GM23338 (cell line): ENCODE results near the gene GNAO1. TPM values are rescaled to one million over a fixed set of nuclear protein-coding genes. Genes with fewer than 3 reads are reported as not detected.

Source experiments
- ATAC-seq: fragments of 200-7000 bp; cut with Tn5 transposase; 3 replicates; pipeline ENCODE4 v1.9.1; 2020
- DNase-seq: peaks from one replicate; pipeline ENCODE4 v3.0.0-alpha.2; 2015; ENCODE audit warnings: low spot score
- H2AFZ ChIP-seq: fragments of 200-600 bp; sonication (generic); 2 replicates; pipeline ENCODE4 v1.8.0; 2016; ENCODE audit warnings: antibody characterized with exemption, mild to moderate bottlenecking, moderate library complexity
- H3F3A ChIP-seq: fragments of 200-600 bp; sonication (generic); replicated peaks from 2 replicates; pipeline ENCODE4 v1.8.0; 2017; ENCODE audit warnings: antibody characterized with exemption, mixed run types, low read depth
- H3K27ac ChIP-seq: fragments of 200-600 bp; sonication (generic); 2 replicates; pipeline ENCODE4 v1.6.1; 2016; ENCODE audit warnings: low read depth
- H3K27me3 ChIP-seq: fragments of 200-600 bp; sonication (generic); 2 replicates; pipeline ENCODE4 v1.8.0; 2016; ENCODE audit warnings: mild to moderate bottlenecking, mixed run types, moderate library complexity; ENCODE audit not compliant: insufficient read depth
- H3K36me3 ChIP-seq: fragments of 200-600 bp; sonication (generic); 2 replicates; pipeline ENCODE4 v1.8.0; 2016; ENCODE audit warnings: mild to moderate bottlenecking; ENCODE audit not compliant: insufficient read depth
- H3K4me1 ChIP-seq: fragments of 200-600 bp; sonication (generic); 2 replicates; pipeline ENCODE4 v1.8.0; 2016; ENCODE audit warnings: mild to moderate bottlenecking, moderate library complexity; ENCODE audit not compliant: insufficient read depth
- H3K4me2 ChIP-seq: fragments of 200-600 bp; sonication (generic); 2 replicates; pipeline ENCODE4 v1.7.1; 2017; ENCODE audit warnings: mixed run types
- H3K4me3 ChIP-seq: fragments of 200-600 bp; sonication (generic); 2 replicates; pipeline ENCODE4 v1.6.1; 2016; ENCODE audit warnings: mixed run types
- H3K79me2 ChIP-seq: fragments of 200-600 bp; sonication (generic); replicated peaks from 2 replicates; pipeline ENCODE4 v1.8.0; 2017; ENCODE audit warnings: mild to moderate bottlenecking; ENCODE audit not compliant: insufficient read depth
- H3K9me2 ChIP-seq: fragments of 200-600 bp; sonication (generic); 2 replicates; pipeline ENCODE4 v1.8.0; 2017; ENCODE audit not compliant: insufficient read depth
- H4K20me1 ChIP-seq: fragments of 200-600 bp; sonication (generic); replicated peaks from 2 replicates; pipeline ENCODE4 v1.8.0; 2017; ENCODE audit warnings: mild to moderate bottlenecking; ENCODE audit not compliant: insufficient read depth
- H3K27ac Mint-ChIP-seq: 2 replicates; pipeline ENCODE4 v1.8.0; 2020; ENCODE audit warnings: inconsistent platforms, mild to moderate bottlenecking, moderate library complexity, mixed read lengths
- H3K27me3 Mint-ChIP-seq: 3 replicates; pipeline ENCODE4 v1.8.0; 2022; ENCODE audit warnings: low read depth, mild to moderate bottlenecking, moderate library complexity, mixed read lengths, inconsistent platforms; ENCODE audit not compliant: insufficient read depth, poor library complexity
- H3K36me3 Mint-ChIP-seq: 3 replicates; pipeline ENCODE4 v1.8.0; 2021; ENCODE audit warnings: low read depth, mild to moderate bottlenecking, inconsistent platforms, moderate library complexity, mixed read lengths
- H3K4me1 Mint-ChIP-seq: 3 replicates; pipeline ENCODE4 v1.8.0; 2020; ENCODE audit warnings: mild to moderate bottlenecking, inconsistent platforms, mixed read lengths
- H3K4me3 Mint-ChIP-seq: 3 replicates; pipeline ENCODE4 v1.8.0; 2021; ENCODE audit warnings: moderate library complexity, mild to moderate bottlenecking, inconsistent platforms, mixed read lengths
- H3K9me3 Mint-ChIP-seq: 3 replicates; pipeline ENCODE4 v1.8.0; 2020; ENCODE audit warnings: moderate library complexity, mild to moderate bottlenecking, inconsistent platforms, mixed read lengths
- CREB1 ChIP-seq: fragments of 250-450 bp; sonication (Bioruptor Pico); IDR thresholded peaks from 2 replicates; pipeline ENCODE4 v1.5.0; 2020; ENCODE audit warnings: low read depth, mild to moderate bottlenecking, moderate library complexity
- CTCF ChIP-seq, 2 experiments: fragments of 200-600 bp in 1 of 2; sonication (generic) in 1 of 2; conservative IDR thresholded peaks; 2 replicates each; pipeline versions ENCODE4 v1.5.1 to v1.6.1; 2016 to 2017; ENCODE audit warnings: antibody characterized with exemption in 2 of 2, low read depth in 2 of 2, mild to moderate bottlenecking in 2 of 2, moderate library complexity in 1 of 2
- ETS1 ChIP-seq: IDR thresholded peaks from 2 replicates; pipeline ENCODE4 v1.6.1; 2016; ENCODE audit warnings: antibody characterized with exemption
- EZH2 ChIP-seq: fragments of 200-600 bp; sonication (generic); IDR thresholded peaks from one replicate; pipeline ENCODE4 v1.8.0; 2017; ENCODE audit warnings: antibody characterized with exemption, mild to moderate bottlenecking, low read depth; ENCODE audit not compliant: unreplicated experiment
- JUNB ChIP-seq: IDR thresholded peaks from one replicate; pipeline ENCODE4 v1.6.1; 2016; ENCODE audit warnings: antibody characterized with exemption; ENCODE audit not compliant: unreplicated experiment
- NANOG ChIP-seq: IDR thresholded peaks from 2 replicates; pipeline ENCODE4 v1.6.1; 2016; ENCODE audit warnings: antibody characterized with exemption, borderline replicate concordance
- POLR2AphosphoS5 ChIP-seq: IDR thresholded peaks from 2 replicates; pipeline ENCODE4 v1.6.1; 2016; ENCODE audit warnings: antibody characterized with exemption, low read depth
- REST ChIP-seq: IDR thresholded peaks from one replicate; pipeline ENCODE4 v1.6.1; 2018; ENCODE audit warnings: antibody characterized with exemption; ENCODE audit not compliant: unreplicated experiment
- ZNF114 ChIP-seq: fragments of 250-450 bp; sonication (Bioruptor Pico); IDR thresholded peaks from 2 replicates; pipeline ENCODE4 v1.5.0; 2020; ENCODE audit warnings: mild to moderate bottlenecking, moderate library complexity
- ZNF331 ChIP-seq: fragments of 250-450 bp; sonication (Bioruptor Pico); IDR thresholded peaks from 2 replicates; pipeline ENCODE4 v1.5.0; 2020; ENCODE audit warnings: low read depth, mild to moderate bottlenecking, moderate library complexity
- polyA plus RNA-seq: library from polyadenylated mRNA; unstranded; fragments of >200 nt; fragmentation: Nextera tagmentation; extraction: Ambion mirVana; gene quantifications from 2 replicates; pipeline ENCODE4 v1.2.1, GENCODE V29; 2016
- total RNA-seq: library from RNA; depleted of rRNA; stranded (reverse); fragments of >200 nt; shearing (Covaris generic); gene quantifications from 2 replicates; pipeline ENCODE4 v1.2.3, GENCODE V29; 2014

The GNAO1 gene
- total and polyA plus RNA-seq, 2 experiments from 2014 or later, result 6.5 to 24.8 TPM

GRCh38 chr16:56257239-56257638, 66.0 kb downstream of the GNAO1 start:
- no peak overlapping the region for H3K27ac ChIP-seq
- no peak overlapping the region for H3K27ac Mint-ChIP-seq

GRCh38 chr16:56257666-56258342, 66.5 kb downstream of the GNAO1 start:
- Mint-ChIP-seq H3K9me3 (no peaks in the 10 kb centered on the region; the same call in 2 of the 3 replicates), H3K4me3 (no peak overlapping the region), H3K27me3 (peaks cover 8% of the 10 kb centered on the region), H3K4me1 (peaks cover 3% of the 10 kb centered on the region; the same call in 2 of the 3 replicates), H3K36me3 (peaks cover 4% of the 10 kb centered on the region; the same call in 1 of the 3 replicates), H3K27ac (no peak overlapping the region)
- Histone ChIP-seq H4K20me1 (no peaks in the 10 kb centered on the region; the same call in 1 of the 2 replicates), H3K4me3 (no peak overlapping the region), H3K9me2 (no peaks in the 10 kb centered on the region), H3K36me3 (no peaks in the 10 kb centered on the region), H3K27me3 (no peaks in the 10 kb centered on the region), H3K27ac (no peak overlapping the region), H3K4me1 (no peaks in the 10 kb centered on the region), H3K4me2 (no peak overlapping the region), H3K79me2 (no peaks in the 10 kb centered on the region), H3F3A (no peaks in the 10 kb centered on the region), H2AFZ (no peak overlapping the region)
- DNase-seq (no peak), ATAC-seq (no peak)
- TF ChIP-seq JUNB (no peak), ZNF331 (CRISPR knock-in tag) (no peak), ETS1 (no peak), CTCF (conservative IDR thresholded peaks at IDR 0.05; ENCODE audit: low read depth in 2 of 2) (no peak), ZNF114 (no peak), POLR2AphosphoS5 (no peak), REST (no peak), NANOG (no peak), EZH2 (no peak), CREB1 (CRISPR knock-in tag) (no peak)

More at GRCh38 chr16:56257239-56257638, 66.0 kb downstream of the GNAO1 start:
- DNase-seq (no peak), ATAC-seq (no peak)
- no peaks in the 10 kb centered on the region for H3F3A ChIP-seq
- no peak overlapping the region for H3K4me2 ChIP-seq
- Mint-ChIP-seq H3K9me3 (no peaks in the 10 kb centered on the region; the same call in 2 of the 3 replicates), H3K4me3 (no peak overlapping the region), H3K4me1 (peaks cover 3% of the 10 kb centered on the region; the same call in 2 of the 3 replicates), H3K27me3 (peaks cover 8% of the 10 kb centered on the region), H3K36me3 (peaks cover 4% of the 10 kb centered on the region; the same call in 1 of the 3 replicates)
- H3K9me2 ChIP-seq, result no peaks in the 10 kb centered on the region
- no peak overlapping the region for H2AFZ ChIP-seq
- H3K27me3 ChIP-seq, result no peaks in the 10 kb centered on the region
- H4K20me1 ChIP-seq, result no peaks in the 10 kb centered on the region; the same call in 1 of the 2 replicates
- no peaks in the 10 kb centered on the region for H3K36me3 ChIP-seq
- no peak for TF ChIP-seq ZNF331 (CRISPR knock-in tag)
- H3K4me3 ChIP-seq, result no peak overlapping the region
- no peaks in the 10 kb centered on the region for H3K4me1 ChIP-seq
- H3K79me2 ChIP-seq, result no peaks in the 10 kb centered on the region
